Esophagus muscularis mucosa (tissue), 4 donors: ENCODE results near the gene GPR153. TPM values are rescaled to one million over a fixed set of nuclear protein-coding genes. Genes with fewer than 3 reads are reported as not detected.

Experiments used
- DNase-seq: peaks from one replicate; pipeline ENCODE4 v3.0.0-alpha.2; 2017; ENCODE audit errors: extremely low spot score
- H3K27ac ChIP-seq, 4 donors: fragments of 200-600 bp; sonication (generic); replicated peaks in 1 of 4; 1 replicate in 3 of 4; 2 replicates in 1 of 4; pipeline ENCODE4 v1.5.1; 2016 to 2019; ENCODE audit warnings: mild to moderate bottlenecking in 1 of 4
- H3K27me3 ChIP-seq, 4 donors: fragments of 200-600 bp; sonication (generic); one replicate each; pipeline versions ENCODE4 v1.5.1 to v1.6.0; 2016 to 2019
- H3K36me3 ChIP-seq, 4 donors: fragments of 200-600 bp; sonication (generic); one replicate each; pipeline ENCODE4 v1.5.1; 2016 to 2019
- H3K4me1 ChIP-seq, 4 donors: fragments of 200-600 bp; sonication (generic); one replicate each; pipeline ENCODE4 v1.5.1; 2016 to 2019
- H3K4me3 ChIP-seq, 4 donors: fragments of 200-600 bp; sonication (generic); 1 replicate in 2 of 4; 2 replicates in 2 of 4; pipeline ENCODE4 v1.5.1; 2016 to 2019; ENCODE audit warnings: mild to moderate bottlenecking in 4 of 4, moderate library complexity in 1 of 4
- H3K9me3 ChIP-seq, 4 donors: fragments of 200-600 bp; sonication (generic); 1 replicate in 3 of 4; 2 replicates in 1 of 4; pipeline ENCODE4 v1.5.1; 2016 to 2019
- EP300 ChIP-seq: sonication (generic); formaldehyde crosslinking; IDR thresholded peaks from one replicate; pipeline ENCODE4 v1.6.1; 2017; ENCODE audit warnings: antibody characterized with exemption
- POLR2A ChIP-seq: fragments of 450-650 bp; IDR thresholded peaks from one replicate; pipeline ENCODE4 v1.6.1; 2017; ENCODE audit warnings: antibody characterized with exemption, moderate library complexity, mild to moderate bottlenecking, low read depth
- POLR2AphosphoS5 ChIP-seq, 2 donors: sonication (generic); formaldehyde crosslinking; IDR thresholded peaks; one replicate each; pipeline ENCODE4 v1.6.1; 2017; ENCODE audit warnings: antibody characterized with exemption in 2 of 2
- WGBS: methylation state at CpG from one replicate; pipeline ENCODE4 v1.1.5; 2018; 5-methylcytosine and 5-hydroxymethylcytosine counted together
- intact Hi-C: fragments of 100-400 bp; cut with DNase I; formaldehyde crosslinking; loops from one replicate; pipeline ENCODE4 v1.15.1; 2023
- total RNA-seq, 4 donors: library from RNA; depleted of rRNA; stranded (reverse); fragments of >200 nt; gene quantifications; one replicate each; pipeline versions ENCODE4 v1.1.0 to v1.2.1, GENCODE V29; 2016
- TF ChIP-seq, protein P1 (sequence below), 3 experiments: fragments of 200-600 bp in 2 of 3; fragments of 450-650 bp in 1 of 3; sonication (generic) in 2 of 3; IDR thresholded peaks; one replicate each; pipeline ENCODE4 v1.5.1; 2017 to 2019; ENCODE audit warnings: antibody characterized with exemption in 3 of 3, mild to moderate bottlenecking in 2 of 3, moderate library complexity in 1 of 3

The GPR153 gene
- total RNA-seq, 4 donors from 2014 or later, result 5.5 to 11.0 (median 9.3) TPM

DNA sequence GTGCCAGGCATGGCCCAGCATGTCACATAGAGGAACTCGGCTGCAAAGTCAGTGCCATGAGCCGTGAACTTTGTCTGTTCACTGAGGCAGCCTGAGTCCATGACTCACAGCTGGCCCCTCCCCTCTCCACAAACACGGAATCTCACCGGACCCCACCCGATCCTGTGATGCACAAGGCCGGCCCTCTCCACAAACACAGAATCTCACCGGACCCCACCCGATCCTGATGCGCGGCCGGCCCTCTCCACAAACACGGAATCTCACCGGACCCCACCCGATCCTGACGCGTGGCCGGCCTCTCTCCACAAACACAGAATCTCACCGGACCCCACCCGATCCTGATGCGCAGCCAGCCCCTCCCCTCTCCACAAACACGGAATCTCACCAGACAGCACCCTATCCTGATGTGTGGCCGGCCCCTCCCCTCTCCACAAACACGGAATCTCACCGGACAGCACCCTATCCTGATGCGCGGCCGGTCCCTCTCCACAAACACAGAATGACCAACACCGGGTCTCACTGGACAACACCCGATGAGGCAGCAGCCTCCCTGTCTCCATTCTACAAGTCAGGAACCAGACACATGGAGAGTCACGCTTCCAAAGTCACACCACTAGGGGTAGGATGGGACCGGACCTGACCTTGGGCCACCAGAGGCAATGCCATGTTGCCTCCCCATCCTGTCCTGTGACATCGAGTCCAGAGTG lies 39.6 kb upstream of the GPR153 start:
- WGBS, result 94% methylated on average over 29 of the region's 32 CpGs
- intact Hi-C loops, result no loop called here

GRCh38 chr1:6299557-6300165 lies 38.8 kb upstream of the GPR153 start:
- no peaks in the 10 kb centered on the region for H3K27me3 ChIP-seq
- H3K27ac ChIP-seq, result no peak overlapping the region
- H3K9me3 ChIP-seq, result no peaks in the 10 kb centered on the region
- H3K4me3 ChIP-seq, result no peak overlapping the region
- peaks cover 0 to 4% (median under 1%) of the 10 kb centered on the region in 4 donors for H3K36me3 ChIP-seq
- 97% methylated on average over 15 of the region's 15 CpGs for WGBS
- no peak for TF ChIP-seq POLR2A
- no peak for TF ChIP-seq POLR2AphosphoS5 (IDR thresholded peaks at IDR 0.05)
- TF ChIP-seq EP300, result no peak
- TF ChIP-seq, protein P1, sequence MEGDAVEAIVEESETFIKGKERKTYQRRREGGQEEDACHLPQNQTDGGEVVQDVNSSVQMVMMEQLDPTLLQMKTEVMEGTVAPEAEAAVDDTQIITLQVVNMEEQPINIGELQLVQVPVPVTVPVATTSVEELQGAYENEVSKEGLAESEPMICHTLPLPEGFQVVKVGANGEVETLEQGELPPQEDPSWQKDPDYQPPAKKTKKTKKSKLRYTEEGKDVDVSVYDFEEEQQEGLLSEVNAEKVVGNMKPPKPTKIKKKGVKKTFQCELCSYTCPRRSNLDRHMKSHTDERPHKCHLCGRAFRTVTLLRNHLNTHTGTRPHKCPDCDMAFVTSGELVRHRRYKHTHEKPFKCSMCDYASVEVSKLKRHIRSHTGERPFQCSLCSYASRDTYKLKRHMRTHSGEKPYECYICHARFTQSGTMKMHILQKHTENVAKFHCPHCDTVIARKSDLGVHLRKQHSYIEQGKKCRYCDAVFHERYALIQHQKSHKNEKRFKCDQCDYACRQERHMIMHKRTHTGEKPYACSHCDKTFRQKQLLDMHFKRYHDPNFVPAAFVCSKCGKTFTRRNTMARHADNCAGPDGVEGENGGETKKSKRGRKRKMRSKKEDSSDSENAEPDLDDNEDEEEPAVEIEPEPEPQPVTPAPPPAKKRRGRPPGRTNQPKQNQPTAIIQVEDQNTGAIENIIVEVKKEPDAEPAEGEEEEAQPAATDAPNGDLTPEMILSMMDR (IDR thresholded peaks at IDR 0.05), result no peak
- intact Hi-C loops, result no loop called here
- H3K4me1 ChIP-seq, result no peaks in the 10 kb centered on the region
- DNase-seq, result no peak

More for the DNA sequence above, 39.6 kb upstream of the GPR153 start:
- Histone ChIP-seq H3K36me3 (no peaks in the 10 kb centered on the region), H3K27ac (no peak overlapping the region), H3K9me3 (no peaks in the 10 kb centered on the region), H3K27me3 (no peaks in the 10 kb centered on the region), H3K4me1 (no peaks in the 10 kb centered on the region), H3K4me3 (no peak overlapping the region)
- no peak for TF ChIP-seq POLR2AphosphoS5 (IDR thresholded peaks at IDR 0.05)
- TF ChIP-seq POLR2A, result no peak
- TF ChIP-seq EP300, result no peak
- TF ChIP-seq, protein P1 (IDR thresholded peaks at IDR 0.05), result no peak
- no peak for DNase-seq

DNA sequence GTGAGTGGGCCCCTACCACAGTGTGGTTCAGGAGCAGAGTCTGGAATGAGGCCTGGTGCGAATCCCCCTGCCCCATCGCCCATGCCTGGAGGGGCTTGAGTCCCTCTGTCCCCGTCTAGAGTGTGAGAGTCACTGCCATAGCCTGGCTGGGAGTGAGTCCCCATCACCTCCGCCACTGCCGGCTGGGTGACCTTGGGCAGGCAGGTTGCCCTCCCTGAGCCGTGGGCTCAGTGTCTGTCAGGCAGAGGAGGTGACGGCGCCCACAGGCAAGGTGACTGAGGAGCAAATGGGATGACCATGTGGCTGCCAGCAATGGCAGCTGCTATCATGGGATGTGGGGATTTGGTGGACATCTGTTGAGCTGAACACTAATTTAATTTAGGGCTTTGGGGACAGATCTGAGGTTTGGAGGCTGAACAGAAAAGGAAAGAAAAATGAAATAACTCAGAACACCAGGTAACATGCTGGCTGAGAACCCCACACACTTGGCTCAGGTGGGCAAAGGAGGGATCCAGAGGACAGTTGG lies 38.1 kb upstream of the GPR153 start:
- no peaks in the 10 kb centered on the region for H3K27me3 ChIP-seq
- no peak for TF ChIP-seq POLR2A
- TF ChIP-seq EP300, result no peak
- no peak for TF ChIP-seq POLR2AphosphoS5 (IDR thresholded peaks at IDR 0.05)
- TF ChIP-seq, protein P1 (IDR thresholded peaks at IDR 0.05), result no peak
- intact Hi-C loops, result no loop called here
- H3K9me3 ChIP-seq, result no peaks in the 10 kb centered on the region
- no peak overlapping the region for H3K27ac ChIP-seq
- no peak for DNase-seq
- H3K4me1 ChIP-seq, result no peaks in the 10 kb centered on the region
- H3K36me3 ChIP-seq, result peaks cover 0 to 11% (median 5%) of the 10 kb centered on the region in 4 donors
- WGBS, result 100% methylated on average over 6 of the region's 8 CpGs
- H3K4me3 ChIP-seq, result no peak overlapping the region

DNA sequence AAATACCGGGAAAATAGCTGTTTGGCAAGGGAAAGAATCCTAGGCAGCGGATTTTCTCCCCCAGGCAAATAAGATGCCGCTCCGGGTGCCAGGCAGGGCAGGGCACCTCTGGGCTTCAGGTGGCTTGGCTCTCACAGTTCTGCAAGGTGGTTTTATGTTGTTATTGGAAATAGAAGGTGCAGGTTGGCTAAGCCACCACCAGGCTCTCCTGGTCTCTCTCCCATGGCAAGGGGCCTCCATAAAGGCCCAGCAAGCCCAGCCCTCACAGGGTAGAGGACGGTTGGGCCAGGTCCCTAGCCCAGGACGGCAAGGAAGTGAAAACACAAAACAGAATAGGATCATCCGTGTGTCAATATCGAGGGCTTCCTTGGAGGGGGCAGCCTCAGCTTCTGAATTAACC lies 37.6 kb upstream of the GPR153 start:
- H3K4me3 ChIP-seq, result no peak overlapping the region

More for the DNA sequence above, 37.6 kb upstream of the GPR153 start:
- intact Hi-C loops, result no loop called here
- 92% methylated on average over 8 of the region's 8 CpGs for WGBS
- TF ChIP-seq POLR2A (no peak), EP300 (no peak), POLR2AphosphoS5 (IDR thresholded peaks at IDR 0.05) (no peak)
- TF ChIP-seq, protein P1 (IDR thresholded peaks at IDR 0.05), result no peak
- no peak for DNase-seq
- Histone ChIP-seq H3K4me1 (no peaks in the 10 kb centered on the region), H3K9me3 (no peaks in the 10 kb centered on the region), H3K27ac (no peak overlapping the region), H3K36me3 (peaks cover 0 to 15% (median 10%) of the 10 kb centered on the region in 4 donors), H3K27me3 (no peaks in the 10 kb centered on the region)
